ENCODE measurements around the gene COL6A1.

COL6A1 gene

GRCh38 chr21:46008893-46009621 is 27.5 kb downstream of the COL6A1 start:
- Histone ChIP-seq H3K79me2 (ENCODE audit: insufficient read depth, low read depth) (no peaks in the 10 kb centered on the region), H4K20me1 (ENCODE audit: insufficient read depth) (no peaks in the 10 kb centered on the region), H3K4me3 (IDR thresholded peaks at IDR 0.05; ENCODE audit: insufficient read depth, low read depth, low read length) (no peak overlapping the region), H3K36me3 (ENCODE audit: insufficient read depth) (no peaks in the 10 kb centered on the region), H3K9ac (no peak overlapping the region), H3K27me3 (ENCODE audit: insufficient read depth, low read depth) (peaks cover 34% of the 10 kb centered on the region; the same call in 1 of the 2 replicates), H3K4me2 (no peak overlapping the region), H3K4me1 (ENCODE audit: low read depth, poor library complexity, severe bottlenecking) (no peaks in the 10 kb centered on the region), H3K27ac (no peak overlapping the region), H2AFZ (ENCODE audit: low read depth) (no peak overlapping the region)
- no peak for TF ChIP-seq CTCF (conservative IDR thresholded peaks at IDR 0.05; ENCODE audit: low read depth, low read length)

- H3K79me2 ChIP-seq (ENCODE audit: insufficient read depth, low read depth), result no peaks in the 10 kb centered on the region
- H3K9ac ChIP-seq, result no peak overlapping the region
- TF ChIP-seq CTCF (conservative IDR thresholded peaks at IDR 0.05; ENCODE audit: low read depth, low read length), result no peak
- no peak overlapping the region for H3K4me3 ChIP-seq (IDR thresholded peaks at IDR 0.05; ENCODE audit: insufficient read depth, low read depth, low read length)
- H3K27me3 ChIP-seq (ENCODE audit: insufficient read depth, low read depth), result peaks cover 36% of the 10 kb centered on the region; the same call in 1 of the 2 replicates
- H3K27ac ChIP-seq, result no peak overlapping the region
- H3K36me3 ChIP-seq (ENCODE audit: insufficient read depth), result no peaks in the 10 kb centered on the region
- no peaks in the 10 kb centered on the region for H3K4me1 ChIP-seq (ENCODE audit: low read depth, poor library complexity, severe bottlenecking)
- H2AFZ ChIP-seq (ENCODE audit: low read depth), result no peak overlapping the region
- no peaks in the 10 kb centered on the region for H4K20me1 ChIP-seq (ENCODE audit: insufficient read depth)
- no peak overlapping the region for H3K4me2 ChIP-seq
These were observed 28.6 kb downstream of the COL6A1 start for GRCh38 chr21:46009951-46010705.

GRCh38 chr21:46011267-46011967 is 29.8 kb downstream of the COL6A1 start:
- Histone ChIP-seq H3K27ac (no peak overlapping the region), H3K79me2 (ENCODE audit: insufficient read depth, low read depth) (no peaks in the 10 kb centered on the region), H3K36me3 (ENCODE audit: insufficient read depth) (no peaks in the 10 kb centered on the region), H2AFZ (ENCODE audit: low read depth) (no peak overlapping the region), H3K27me3 (ENCODE audit: insufficient read depth, low read depth) (peaks cover 39% of the 10 kb centered on the region; the same call in 1 of the 2 replicates), H3K9ac (no peak overlapping the region), H3K4me3 (IDR thresholded peaks at IDR 0.05; ENCODE audit: insufficient read depth, low read depth, low read length) (no peak overlapping the region), H3K4me1 (ENCODE audit: low read depth, poor library complexity, severe bottlenecking) (no peaks in the 10 kb centered on the region), H3K4me2 (no peak overlapping the region), H4K20me1 (ENCODE audit: insufficient read depth) (no peaks in the 10 kb centered on the region)
- no peak for TF ChIP-seq CTCF (conservative IDR thresholded peaks at IDR 0.05; ENCODE audit: low read depth, low read length)

GRCh38 chr21:46012154-46012553 is 30.6 kb downstream of the COL6A1 start:
- H3K27me3 ChIP-seq (ENCODE audit: insufficient read depth, low read depth), result peaks cover 46% of the 10 kb centered on the region; the same call in 1 of the 2 replicates
- no peak overlapping the region for H3K27ac ChIP-seq
- H3K4me2 ChIP-seq, result no peak overlapping the region
- H3K79me2 ChIP-seq (ENCODE audit: insufficient read depth, low read depth), result no peaks in the 10 kb centered on the region
- H3K9ac ChIP-seq, result no peak overlapping the region
- H3K36me3 ChIP-seq (ENCODE audit: insufficient read depth), result no peaks in the 10 kb centered on the region
- no peak overlapping the region for H2AFZ ChIP-seq (ENCODE audit: low read depth)
- TF ChIP-seq CTCF (conservative IDR thresholded peaks at IDR 0.05; ENCODE audit: low read depth, low read length), result no peak
- H4K20me1 ChIP-seq (ENCODE audit: insufficient read depth), result no peaks in the 10 kb centered on the region
- H3K4me3 ChIP-seq (IDR thresholded peaks at IDR 0.05; ENCODE audit: insufficient read depth, low read depth, low read length), result no peak overlapping the region
- no peaks in the 10 kb centered on the region for H3K4me1 ChIP-seq (ENCODE audit: low read depth, poor library complexity, severe bottlenecking)

All from KMS-11 (cell line).